B cell (primary cell): Measurements from ENCODE around the gene NAXD. TPM values are rescaled to one million over a fixed set of nuclear protein-coding genes. Genes with fewer than 3 reads are reported as not detected.
A peak's percentile ranks its signal among the peaks of the same experiment; 100 is the strongest.

Source experiments
- ATAC-seq: fragments of 200-7000 bp; cut with Tn5 transposase; one replicate; pipeline ENCODE4 v1.10.0; 2021; ENCODE audit warnings: low read depth, mild to moderate bottlenecking, moderate number of reproducible peaks, moderate library complexity
- CTCF ChIA-PET: fragments of 350-600 bp; sonication (Branson Sonifier 250); formaldehyde crosslinking; loops from one replicate; lab custom pipeline; 2021; ENCODE audit warnings: antibody characterized with exemption, inconsistent platforms; lab: Charles Lee
- POLR2A ChIA-PET: fragments of 350-600 bp; sonication (Branson Sonifier 250); formaldehyde crosslinking; loops from one replicate; lab custom pipeline; 2021; ENCODE audit warnings: antibody characterized with exemption; lab: Charles Lee
- DNase-seq: peaks from one replicate; pipeline ENCODE4 v3.0.0; 2013
- H2AFZ ChIP-seq: 2 replicates; pipeline ENCODE4 v1.6.1; 2012; ENCODE audit warnings: mild to moderate bottlenecking, low read depth, low read length; ENCODE audit not compliant: insufficient read depth, poor library complexity, severe bottlenecking
- H3K27ac ChIP-seq, 2 donors: 1 replicate in 1 of 2; 2 replicates in 1 of 2; pipeline ENCODE4 v1.5.1; 2012 to 2013; ENCODE audit warnings: low read length in 2 of 2, mild to moderate bottlenecking in 2 of 2, moderate library complexity in 1 of 2
- H3K27me3 ChIP-seq, 4 experiments: fragments of 200-600 bp in 1 of 4; sonication (generic) in 1 of 4; replicated peaks in 1 of 4; 1 replicate in 2 of 4; 2 replicates in 2 of 4; pipeline versions ENCODE4 v1.6.1 to v1.7.0; 2013 to 2016; ENCODE audit warnings: low read length in 3 of 4, mild to moderate bottlenecking in 2 of 4, mixed read lengths in 1 of 4, moderate library complexity in 1 of 4; ENCODE audit not compliant: insufficient read depth in 4 of 4, control insufficient read depth in 3 of 4; ENCODE audit errors: control extremely low read depth in 1 of 4
- H3K36me3 ChIP-seq, 2 experiments: replicated peaks in 1 of 2; 1 replicate in 1 of 2; 2 replicates in 1 of 2; pipeline versions ENCODE4 v1.6.1 to v1.7.1; 2013; ENCODE audit warnings: low read length in 1 of 2; ENCODE audit not compliant: insufficient read depth in 2 of 2, control insufficient read depth in 1 of 2; ENCODE audit errors: control extremely low read depth in 1 of 2, extremely low read depth in 1 of 2
- H3K4me1 ChIP-seq, 2 donors: fragments of 200-600 bp in 1 of 2; sonication (generic) in 1 of 2; 1 replicate in 1 of 2; 2 replicates in 1 of 2; pipeline versions ENCODE4 v1.5.1 to v1.6.1; 2013 to 2017; ENCODE audit warnings: low read length in 2 of 2; ENCODE audit not compliant: control insufficient read depth in 2 of 2, insufficient read depth in 2 of 2
- H3K4me2 ChIP-seq: replicated peaks from 2 replicates; pipeline ENCODE3; 2012; ENCODE audit warnings: mild to moderate bottlenecking, low read depth, low read length; ENCODE audit not compliant: poor library complexity, severe bottlenecking
- H3K4me3 ChIP-seq, 5 experiments: fragments of 200-600 bp in 1 of 5; sonication (generic) in 1 of 5; 1 replicate in 3 of 5; 2 replicates in 2 of 5; pipeline versions ENCODE4 v1.5.1 to v1.7.0; 2011 to 2016; ENCODE audit warnings: low read length in 4 of 5, mild to moderate bottlenecking in 4 of 5, low read depth in 2 of 5, control low read depth in 1 of 5, moderate library complexity in 1 of 5; ENCODE audit not compliant: insufficient read depth in 1 of 5; ENCODE audit errors: control extremely low read depth in 1 of 5, extremely low read depth in 1 of 5
- H3K79me2 ChIP-seq: fragments of 200-600 bp; sonication (generic); one replicate; pipeline ENCODE4 v1.6.0; 2016; ENCODE audit warnings: low read length; ENCODE audit not compliant: control insufficient read depth, insufficient read depth
- H3K9ac ChIP-seq: fragments of 200-600 bp; sonication (generic); 2 replicates; pipeline ENCODE4 v1.6.1; 2017; ENCODE audit warnings: mild to moderate bottlenecking, low read length, moderate library complexity
- H3K9me3 ChIP-seq, 3 donors: one replicate each; pipeline versions ENCODE4 v1.6.1 to v1.7.1; 2013; ENCODE audit warnings: low read length in 2 of 3; ENCODE audit not compliant: control insufficient read depth in 2 of 3, insufficient read depth in 1 of 3; ENCODE audit errors: control extremely low read depth in 1 of 3
- H4K20me1 ChIP-seq: 2 replicates; pipeline ENCODE4 v1.6.0; 2012; ENCODE audit warnings: mild to moderate bottlenecking, low read length; ENCODE audit not compliant: insufficient read depth, control insufficient read depth, poor library complexity, severe bottlenecking
- H3K27ac Mint-ChIP-seq: one replicate; pipeline ENCODE4 v1.8.0; 2021; ENCODE audit warnings: mixed read lengths
- H3K27me3 Mint-ChIP-seq: one replicate; pipeline ENCODE4 v1.8.0; 2021; ENCODE audit warnings: mixed read lengths
- H3K4me1 Mint-ChIP-seq: one replicate; pipeline ENCODE4 v1.8.0; 2021; ENCODE audit warnings: mixed read lengths
- H3K4me3 Mint-ChIP-seq: one replicate; pipeline ENCODE4 v1.8.0; 2021; ENCODE audit warnings: mixed read lengths
- H3K9me3 Mint-ChIP-seq: one replicate; pipeline ENCODE4 v1.8.0; 2022; ENCODE audit warnings: mixed read lengths; ENCODE audit not compliant: insufficient read depth
- CTCF ChIP-seq: fragments of 200-600 bp; IDR thresholded peaks from one replicate; pipeline ENCODE4 v1.8.0; 2022; ENCODE audit warnings: antibody characterized with exemption, mild to moderate bottlenecking
- EZH2 ChIP-seq: IDR thresholded peaks from 2 replicates; pipeline ENCODE4 v1.6.1; 2012; ENCODE audit warnings: borderline replicate concordance, low read depth, mild to moderate bottlenecking, moderate library complexity, low read length; ENCODE audit not compliant: insufficient read depth, poor library complexity, severe bottlenecking
- WGBS: methylation state at CpG from one replicate; pipeline ENCODE4 v1.1.5; 2013; ENCODE audit warnings: missing lambda C conversion rate; ENCODE audit not compliant: insufficient coverage; 5-methylcytosine and 5-hydroxymethylcytosine counted together
- intact Hi-C: fragments of 100-400 bp; cut with micrococcal nuclease; formaldehyde crosslinking; loops from one replicate; pipeline ENCODE4 v1.10.0; 2022
- polyA plus RNA-seq: library from polyadenylated mRNA; depleted of rRNA; stranded (reverse); fragments of >200 nt; gene quantifications from 2 replicates; pipeline ENCODE4 v1.2.3, GENCODE V29; 2012
- total RNA-seq, 2 donors: library from RNA; stranded (reverse); fragments of 120-200 nt in 1 of 2; gene quantifications; 1 replicate in 1 of 2; 2 replicates in 1 of 2; pipeline versions ENCODE4 v1.2.3 to v1.2.4, GENCODE V29; 2013 to 2022

The NAXD gene
- total and polyA plus RNA-seq, 2 donors (not counting 1 experiment from before 2014, with no cell fraction given), result 28.4 to 33.3 TPM

GRCh38 chr13:110644892-110645521, 29.7 kb downstream of the NAXD start:
- Histone ChIP-seq H3K4me2 (peak overlapping the region; percentile 68), H4K20me1 (peaks cover 4% of the 10 kb centered on the region), H3K27ac (no peak overlapping the region), H3K36me3 (peaks cover 0 to 61% of the 10 kb centered on the region in 2 experiments), H3K4me3 (peak overlapping the region in 2 of 5 experiments; percentile 23 to 39), H3K79me2 (peaks cover 29% of the 10 kb centered on the region), H3K4me1 (peaks cover 19 to 23% of the 10 kb centered on the region in 2 donors), H3K9me3 (no peaks in the 10 kb centered on the region), H3K27me3 (no peaks in the 10 kb centered on the region), H3K9ac (no peak overlapping the region), H2AFZ (no peak overlapping the region)
- Mint-ChIP-seq H3K4me3 (peak overlapping the region; percentile 57), H3K9me3 (no peaks in the 10 kb centered on the region), H3K4me1 (peaks cover 24% of the 10 kb centered on the region), H3K27me3 (no peaks in the 10 kb centered on the region), H3K27ac (peak overlapping the region; percentile 71)
- ATAC-seq (peak; percentile 95), DNase-seq (peak; percentile 85)
- POLR2A ChIA-PET, result interaction anchor here (1.2 to 3.5 kb wide), 6 partner anchors 20 to 173 kb away, joined by 3 to 32 read pairs (median 4); partner anchors contain the start of gene ING1
- intact Hi-C loops, result loop anchor here (1.0 to 10.0 kb wide), 4 partner anchors 31 to 270 kb away; partner anchors contain the start of gene ANKRD10
- TF ChIP-seq CTCF (peak; percentile 71), EZH2 (no peak)
- CTCF ChIA-PET, result interaction anchor here (0.5 to 6.2 kb wide), 45 partner anchors 9 to 580 kb away, joined by 3 to 64 read pairs (median 5); partner anchors contain the start of genes CARS2 and ING1
- 53% methylated on average over 28 of the region's 28 CpGs for WGBS

- intact Hi-C loops, result loop anchor here (1.0 to 10.0 kb wide), 5 partner anchors 13 to 269 kb away; partner anchors contain the start of gene ANKRD10
- no peak for DNase-seq
- ChIA-PET CTCF (interaction anchor here (0.5 to 6.2 kb wide), 14 partner anchors 9 to 421 kb away, joined by 3 to 64 read pairs (median 12); partner anchors contain the start of gene CARS2), POLR2A (interaction anchor here (0.8 to 3.5 kb wide), 4 partner anchors 20 to 68 kb away, joined by 3 to 32 read pairs (median 13); partner anchors contain the start of gene ING1)
- no peak overlapping the region for H2AFZ ChIP-seq
- H3K27me3 ChIP-seq, result no peaks in the 10 kb centered on the region
- Mint-ChIP-seq H3K4me3 (no peak overlapping the region), H3K27me3 (no peaks in the 10 kb centered on the region), H3K4me1 (peaks cover 27% of the 10 kb centered on the region), H3K27ac (no peak overlapping the region), H3K9me3 (no peaks in the 10 kb centered on the region)
- H3K36me3 ChIP-seq, result peaks cover 0 to 61% of the 10 kb centered on the region in 2 experiments
- WGBS, result 96% methylated on average over 15 of the region's 15 CpGs
- ATAC-seq, result no peak
- TF ChIP-seq EZH2, result no peak
- TF ChIP-seq CTCF, result no peak
- no peak overlapping the region for H3K4me2 ChIP-seq
- peaks cover 23% of the 10 kb centered on the region in 2 donors for H3K4me1 ChIP-seq
- H3K79me2 ChIP-seq, result peaks cover 30% of the 10 kb centered on the region
- H3K9me3 ChIP-seq, result no peaks in the 10 kb centered on the region
- no peak overlapping the region for H3K27ac ChIP-seq
- peaks cover 4% of the 10 kb centered on the region for H4K20me1 ChIP-seq
- H3K4me3 ChIP-seq, result no peak overlapping the region
- H3K9ac ChIP-seq, result no peak overlapping the region
Observed at GRCh38 chr13:110645750-110646149, 30.4 kb downstream of the NAXD start.
